Activated CD8-positive, alpha-beta memory T cell treated with anti-CD3 and anti-CD28 coated beads, Interleukin-2, amount 50 U/mL, for 4 hours (primary cell): ENCODE results near the gene ZC3HAV1.
"Not testable (repeated sequence)": the region's sequence is repeated elsewhere in the genome, so short reads cannot be mapped to it uniquely, and the experiment has no call there.

Experiments
- DNase-seq: peaks from one replicate; pipeline ENCODE4 v3.0.0-alpha.2; 2020

Gene ZC3HAV1

DNA sequence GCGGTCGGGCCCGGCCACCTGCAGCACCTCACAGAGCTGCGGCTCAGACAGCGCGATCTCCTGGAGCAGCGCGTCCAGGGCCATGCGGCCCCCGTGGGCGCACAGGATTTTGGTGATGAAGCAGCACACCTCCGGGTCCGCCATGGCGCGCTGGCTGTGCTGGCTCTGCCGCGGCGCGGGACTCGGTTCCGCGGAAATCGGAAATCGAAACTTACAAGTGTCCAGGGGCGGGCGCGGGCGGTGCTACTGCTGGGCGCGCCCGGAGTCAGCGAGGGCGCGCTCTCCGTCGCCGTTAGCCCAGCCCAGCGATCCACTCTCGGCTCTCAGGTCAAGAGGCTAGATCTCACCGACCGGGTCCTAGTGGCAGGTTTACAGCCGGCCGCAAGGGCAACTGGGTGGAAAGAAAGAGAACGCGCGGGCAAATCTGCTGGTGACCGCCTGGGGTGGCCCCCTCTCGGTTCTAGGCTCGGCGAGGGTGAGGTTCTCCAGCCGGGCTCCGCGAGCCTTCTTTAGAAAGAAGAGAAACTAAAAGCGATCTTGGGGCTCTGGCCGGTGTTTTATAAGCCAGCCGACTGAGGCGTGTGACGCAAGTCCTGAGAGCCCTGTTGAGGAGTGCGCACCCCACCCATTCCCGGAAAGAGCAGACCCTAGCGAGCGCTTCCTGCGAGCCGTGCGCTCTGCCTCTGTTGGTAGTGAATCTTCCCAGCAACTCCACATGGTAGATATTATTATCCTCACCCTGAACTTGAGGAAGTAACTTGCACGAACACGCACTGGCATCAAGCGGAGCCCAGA is at the start of gene ZC3HAV1:
Gene ZC3HAV1, minus strand, starts transcription at position 533 of the 795 bp plus-strand sequence. Its CDS starts 389 bp downstream, at position 144.
- peak; percentile 85 for DNase-seq

DNA sequence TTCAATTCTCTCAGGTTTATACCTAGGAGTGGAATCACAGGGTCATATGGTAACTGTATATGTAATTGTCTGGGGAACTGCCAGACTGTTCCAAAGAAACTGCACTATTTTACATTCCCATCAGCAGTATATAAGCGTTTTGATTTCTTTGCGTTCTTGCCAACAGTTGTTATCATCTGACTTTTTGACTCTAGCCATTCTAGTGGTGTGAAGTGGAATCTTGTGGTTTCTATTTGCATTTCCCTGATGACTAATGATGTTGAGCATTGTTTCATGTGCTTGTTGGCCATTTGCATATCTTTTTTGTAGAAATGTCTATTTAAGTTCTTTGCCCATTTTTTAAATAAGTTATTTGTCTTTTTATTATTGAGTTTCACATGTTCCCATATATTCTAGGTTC is 44.3 kb upstream of the ZC3HAV1 start:
- DNase-seq = no peak

DNA sequence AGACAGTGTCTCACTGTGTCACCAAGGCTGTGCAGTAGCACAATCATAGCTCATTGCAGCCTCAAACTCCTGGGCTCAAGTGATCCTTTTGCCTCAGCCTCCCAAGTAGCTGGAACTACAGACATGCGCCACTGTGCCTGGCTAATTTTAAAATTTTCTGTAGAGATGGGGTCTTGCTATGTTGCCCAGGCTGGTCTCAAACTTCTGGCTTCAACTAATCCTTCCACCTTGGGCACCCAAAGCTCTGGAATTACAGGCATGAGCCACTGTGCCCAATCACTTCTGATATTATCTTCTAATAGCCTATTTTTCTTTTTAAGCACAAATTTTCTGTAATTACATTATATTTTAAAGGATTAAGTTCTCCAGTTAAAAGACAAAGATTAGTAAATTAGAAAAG is 42.6 kb upstream of the ZC3HAV1 start:
- DNase-seq = no peak

GRCh38 chr7:139139150-139139549 is 29.6 kb upstream of the ZC3HAV1 start:
- DNase-seq = no peak

DNA sequence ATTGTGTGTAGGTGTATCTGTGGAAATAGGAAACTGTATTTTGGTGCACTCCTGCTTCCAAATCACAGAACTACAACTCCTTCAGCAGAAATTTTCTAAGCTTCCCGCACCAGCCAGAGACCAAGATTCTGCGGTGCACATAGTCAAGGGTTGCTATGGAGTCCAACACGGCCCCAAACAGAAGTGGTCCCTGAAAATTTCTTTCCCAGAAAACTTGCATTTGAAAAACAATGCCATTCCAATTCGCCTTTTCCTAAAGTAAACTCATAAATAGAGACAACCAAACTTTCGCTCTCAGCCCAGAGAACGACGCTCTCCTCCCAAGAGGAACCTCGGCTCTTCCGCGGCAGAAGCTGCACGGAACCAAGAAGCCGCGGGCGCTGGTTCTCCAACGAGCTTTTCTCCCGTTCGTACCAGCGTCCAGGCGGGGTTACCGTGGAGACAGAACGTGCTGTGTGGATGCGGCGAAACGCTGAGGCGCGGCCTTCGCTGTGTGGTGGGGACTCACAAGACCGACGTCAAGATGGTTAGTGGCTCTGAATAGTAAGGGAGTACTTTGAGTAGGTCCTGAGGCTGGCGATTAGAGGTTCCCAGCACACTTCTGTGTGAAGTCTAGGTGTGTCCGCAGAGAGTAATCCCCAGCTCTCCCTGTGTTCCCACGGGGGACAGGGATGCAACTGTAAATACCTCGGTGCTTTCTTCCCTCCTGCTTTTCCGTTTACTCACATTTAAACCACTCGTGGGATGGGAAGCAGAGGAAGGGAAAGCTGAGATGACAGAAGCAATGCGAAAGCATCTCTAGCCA is 24.0 kb upstream of the ZC3HAV1 start:
- peak; percentile 85 for DNase-seq

- no peak for DNase-seq
These were observed 23.4 kb upstream of the ZC3HAV1 start for GRCh38 chr7:139132887-139133286.

- DNase-seq = no peak
These were observed 22.1 kb upstream of the ZC3HAV1 start for GRCh38 chr7:139131601-139132041.

DNA sequence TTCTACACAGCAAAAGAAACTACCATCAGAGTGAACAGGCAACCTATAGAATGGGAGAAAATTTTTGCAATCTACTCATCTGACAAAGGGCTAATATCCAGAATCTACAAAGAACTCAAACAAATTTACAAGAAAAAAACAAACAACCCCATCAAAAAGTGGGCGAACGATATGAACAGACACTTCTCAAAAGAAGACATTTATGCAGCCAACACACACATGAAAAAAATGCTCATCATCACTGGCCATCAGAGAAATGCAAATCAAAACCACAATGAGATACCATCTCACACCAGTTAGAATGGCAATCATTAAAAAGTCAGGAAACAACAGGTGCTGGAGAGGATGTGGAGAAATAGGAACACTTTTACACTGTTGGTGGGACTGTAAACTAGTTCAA is 20.3 kb upstream of the ZC3HAV1 start:
- not testable (repeated sequence) for DNase-seq

DNA sequence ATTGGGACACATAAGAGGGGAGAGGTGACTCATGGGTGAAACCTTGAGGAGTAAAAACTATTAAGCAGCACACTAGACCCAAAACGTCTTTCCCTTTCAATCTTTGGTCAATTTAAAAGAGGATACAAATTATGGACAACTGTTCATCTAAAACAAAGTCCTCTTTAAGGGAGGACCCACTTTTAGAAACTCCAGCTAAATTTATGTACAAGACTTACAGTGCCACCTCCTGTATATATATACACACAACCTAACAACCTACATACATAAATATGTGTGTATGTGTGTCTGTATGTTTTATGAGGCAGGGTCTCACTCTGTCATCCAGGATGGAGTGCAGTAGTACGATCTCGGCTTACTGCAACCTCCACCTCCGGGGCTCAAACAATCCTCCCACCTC is 18.1 kb upstream of the ZC3HAV1 start:
- DNase-seq = no peak

DNA sequence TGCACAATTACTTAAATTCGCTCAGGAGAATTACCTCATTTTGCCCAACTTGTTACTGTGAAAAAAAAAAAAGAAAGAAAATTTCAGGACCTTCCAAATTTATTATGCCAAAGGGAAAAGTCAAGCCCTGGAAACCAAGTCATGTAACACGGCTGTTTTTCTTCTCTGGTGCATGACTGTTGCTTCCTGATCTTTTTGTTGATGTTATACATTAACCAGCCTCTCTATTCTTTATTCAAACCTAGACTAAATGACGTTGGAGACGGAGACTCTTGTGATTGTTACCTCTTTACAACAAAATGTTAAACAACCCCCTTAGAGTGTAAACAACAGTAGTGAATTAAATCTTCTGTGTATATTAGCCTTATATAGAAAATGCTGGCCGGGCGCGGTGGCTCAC is 16.1 kb upstream of the ZC3HAV1 start:
- no peak for DNase-seq

DNA sequence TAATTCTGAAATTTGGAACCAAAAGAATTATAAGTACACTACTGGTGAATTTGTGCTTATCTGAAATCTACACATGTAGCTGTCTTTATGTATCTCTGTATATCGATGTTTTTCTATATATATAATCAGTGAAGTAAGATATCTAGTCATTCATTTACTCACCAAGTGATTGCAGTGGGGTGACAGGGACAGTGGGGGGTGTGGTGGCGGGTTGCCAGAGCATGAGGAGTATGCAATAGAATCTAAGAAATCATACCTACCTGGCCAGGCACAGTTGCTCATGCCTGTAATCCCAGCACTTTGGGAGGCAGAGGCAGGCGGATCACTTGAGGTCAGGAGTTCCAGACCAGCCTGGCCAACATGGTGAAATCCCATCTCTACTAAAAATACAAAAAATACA is 15.5 kb upstream of the ZC3HAV1 start:
- DNase-seq = not testable (repeated sequence)

GRCh38 chr7:139124084-139124914 is 14.8 kb upstream of the ZC3HAV1 start:
- no peak for DNase-seq

- no peak for DNase-seq
These were observed 9.9 kb upstream of the ZC3HAV1 start for GRCh38 chr7:139119486-139119849.

- DNase-seq = no peak
These were observed 9.4 kb upstream of the ZC3HAV1 start for GRCh38 chr7:139118805-139119485.

GRCh38 chr7:139118234-139118804 is 8.8 kb upstream of the ZC3HAV1 start:
- no peak for DNase-seq

DNA sequence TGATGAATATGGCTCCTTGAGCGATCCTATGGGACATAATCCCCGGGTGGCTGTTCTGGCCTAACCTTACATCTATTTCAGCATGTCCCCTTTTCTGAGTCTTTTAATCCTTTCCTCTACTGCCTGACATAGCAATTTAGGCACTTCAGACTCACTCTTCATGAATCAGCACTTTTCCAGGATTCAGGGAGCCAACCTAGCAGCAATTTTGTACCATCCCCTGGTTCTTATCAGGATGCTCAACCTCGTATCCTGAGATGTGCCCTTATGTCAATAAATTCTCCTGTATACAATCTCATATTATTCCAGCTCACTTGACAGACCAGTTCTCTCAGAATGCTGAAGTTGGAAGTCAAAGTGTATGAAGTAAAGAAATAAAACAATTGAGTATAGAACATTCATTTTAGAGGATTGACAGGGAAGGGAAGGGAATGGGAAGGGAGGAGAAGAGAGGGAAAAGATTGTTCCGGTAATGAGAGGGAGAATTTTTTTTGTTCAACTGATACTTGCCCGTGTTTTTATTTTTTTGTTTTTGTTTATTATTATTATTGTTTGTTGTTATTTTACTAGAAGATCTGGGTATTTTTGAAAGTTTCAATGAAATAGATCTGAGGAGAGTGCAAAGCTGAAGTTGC is 8.2 kb upstream of the ZC3HAV1 start:
- DNase-seq = no peak

DNA sequence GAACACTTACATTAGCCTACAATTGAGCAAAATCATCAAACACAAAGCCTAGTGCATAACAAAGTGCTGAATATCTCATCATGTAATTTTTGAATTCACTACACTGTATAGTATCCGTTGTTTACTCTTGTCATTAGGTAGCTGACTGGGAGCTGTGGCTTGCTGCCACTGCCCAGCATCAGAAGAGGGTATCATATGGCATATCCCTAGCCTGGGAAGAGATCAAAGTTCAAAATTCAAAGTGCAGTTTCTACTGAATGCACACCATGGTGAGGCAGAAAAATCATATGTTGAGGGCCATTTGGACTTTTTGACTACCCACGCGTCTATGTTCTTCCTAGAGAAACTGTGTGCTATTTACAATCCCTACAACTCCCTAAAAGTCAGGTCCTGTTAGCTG is 7.5 kb upstream of the ZC3HAV1 start:
- DNase-seq = no peak

DNA sequence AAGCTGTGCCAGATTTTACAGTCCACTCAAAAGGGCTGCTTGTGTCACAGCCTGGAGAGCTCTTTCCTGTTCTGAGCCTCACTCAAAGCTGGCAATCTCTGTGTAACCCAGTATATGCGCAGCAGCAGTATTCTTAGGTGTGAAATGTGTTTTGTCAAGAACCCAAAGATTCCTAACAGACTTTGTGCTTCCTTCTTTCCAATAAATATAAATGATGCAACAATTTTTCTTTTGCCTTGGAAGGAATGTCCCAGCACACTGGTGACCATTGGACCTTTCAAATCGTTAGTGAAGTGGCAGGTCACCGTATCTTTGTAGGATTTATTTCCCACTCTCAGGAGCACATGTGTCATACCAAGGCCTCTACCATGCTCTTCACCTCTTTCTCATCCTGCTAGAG is 5.6 kb upstream of the ZC3HAV1 start:
- DNase-seq = no peak

DNA sequence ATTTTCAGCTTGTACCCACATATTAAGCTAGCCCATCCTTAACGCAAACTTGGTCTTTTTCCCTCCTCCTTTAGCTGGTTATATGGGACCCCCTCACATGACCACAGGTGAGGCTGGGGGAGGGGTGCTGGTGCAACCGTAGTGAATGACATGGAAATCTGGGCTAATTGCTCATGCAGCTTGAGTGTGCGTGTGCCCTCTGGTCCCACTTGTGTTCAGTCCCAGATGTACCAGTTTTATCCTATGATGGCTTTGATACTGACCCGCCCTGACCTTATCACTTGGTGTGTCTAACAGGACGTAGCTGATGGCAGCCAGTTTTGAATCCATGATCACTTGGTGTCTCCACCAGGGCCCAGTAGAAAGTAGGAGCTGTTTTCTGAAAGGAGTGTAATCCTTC is 5.1 kb upstream of the ZC3HAV1 start:
- no peak for DNase-seq

- no peak for DNase-seq
These were observed 4.5 kb upstream of the ZC3HAV1 start for GRCh38 chr7:139114018-139114417.

DNA sequence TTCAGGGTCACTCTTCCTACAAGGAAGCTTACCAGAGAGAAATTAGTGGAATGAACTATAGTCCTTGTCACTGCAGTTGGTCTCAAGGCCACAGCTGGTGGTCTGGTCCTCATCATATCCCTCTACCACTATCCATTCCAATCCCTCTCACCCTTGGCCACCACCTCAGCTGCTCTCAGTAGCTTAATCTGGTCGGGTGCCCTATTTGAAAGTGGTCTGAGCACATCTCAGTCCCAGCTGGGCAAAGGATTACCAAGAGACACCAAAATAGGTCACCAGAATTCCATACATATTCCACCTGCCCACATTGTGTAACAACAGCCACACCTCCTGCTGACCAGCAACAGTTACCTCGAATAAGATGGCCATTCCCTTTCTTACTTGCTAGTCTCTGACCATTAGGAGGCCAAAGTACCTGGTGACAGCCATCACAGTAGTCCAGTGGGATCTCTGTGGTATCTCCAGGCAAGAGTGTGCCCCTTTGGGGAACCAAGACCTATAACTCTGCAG is 3.3 kb upstream of the ZC3HAV1 start:
- DNase-seq = no peak

GRCh38 chr7:139112316-139112715 is 2.8 kb upstream of the ZC3HAV1 start:
- no peak for DNase-seq
